Endothelial cell of umbilical vein (primary cell): ENCODE results near the gene BAX.

Experiments used
- CTCF ChIP-seq, 2 donors: IDR thresholded peaks; 1 replicate in 1 of 2; 2 replicates in 1 of 2; pipeline ENCODE4 v1.5.1; 2011; ENCODE audit warnings: low read length in 2 of 2, mild to moderate bottlenecking in 2 of 2, moderate library complexity in 2 of 2, control low read depth in 1 of 2, inconsistent platforms in 1 of 2, low read depth in 1 of 2; ENCODE audit not compliant: insufficient read depth in 1 of 2; ENCODE audit errors: extremely low read depth in 1 of 2
- EZH2 ChIP-seq: IDR thresholded peaks from 2 replicates; pipeline ENCODE4 v1.6.1; 2012; ENCODE audit warnings: borderline replicate concordance, low read depth, mild to moderate bottlenecking, moderate library complexity, low read length, inconsistent platforms; ENCODE audit not compliant: severe bottlenecking
- MYC ChIP-seq: IDR thresholded peaks from one replicate; pipeline ENCODE4 v1.6.1; 2011; ENCODE audit warnings: mild to moderate bottlenecking, low read depth, low read length
- POLR2A ChIP-seq: IDR thresholded peaks from 2 replicates; pipeline ENCODE4 v1.6.1; 2012; ENCODE audit warnings: low read depth, mild to moderate bottlenecking, control low read depth, low read length
- POLR2AphosphoS5 ChIP-seq: IDR thresholded peaks from 2 replicates; pipeline ENCODE4 v1.6.1; 2012; ENCODE audit warnings: low read depth, mild to moderate bottlenecking, control low read depth, low read length, moderate library complexity; ENCODE audit not compliant: insufficient read depth

DNA sequence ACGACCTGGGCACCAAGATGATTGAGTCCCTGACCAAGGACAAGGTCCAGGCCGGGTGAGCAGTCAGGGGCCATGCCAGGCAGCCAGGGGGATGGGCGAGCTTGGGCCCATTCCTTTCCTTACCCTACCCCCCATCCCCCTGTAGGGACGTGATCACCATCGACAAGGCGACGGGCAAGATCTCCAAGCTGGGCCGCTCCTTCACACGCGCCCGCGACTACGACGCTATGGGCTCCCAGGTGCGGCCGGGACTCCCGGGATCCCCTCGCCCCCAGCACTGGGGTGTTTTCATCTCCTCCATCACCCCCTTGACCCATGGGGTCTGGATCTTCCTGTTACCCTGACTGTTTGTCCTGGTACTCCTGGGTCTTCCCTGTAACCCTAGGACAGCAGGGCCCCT is 55.2 kb downstream of the BAX start:
- TF ChIP-seq CTCF (IDR thresholded peaks at IDR 0.05; ENCODE audit: extremely low read depth in 1 of 2, insufficient read depth in 1 of 2, low read depth in 1 of 2, low read length in 2 of 2) (no peak), POLR2A (no peak), POLR2AphosphoS5 (no peak), MYC (no peak), EZH2 (no peak)
